SIG-M5 (cell line): Measurements from ENCODE around the gene RSU1.
"Not testable (repeated sequence)": the region's sequence is repeated elsewhere in the genome, so short reads cannot be mapped to it uniquely, and the experiment has no call there.

Experiments used
- DNase-seq: peaks from one replicate; lab custom pipeline; 2025; lab: John Stamatoyannopoulos, UW

The RSU1 gene

GRCh38 chr10:16780338-16780880 is 36.8 kb downstream of the RSU1 start:
- DNase-seq: no peak

- no peak for DNase-seq
Measured at GRCh38 chr10:16779384-16779915, 37.8 kb downstream of the RSU1 start.

GRCh38 chr10:16777473-16778370 is 39.5 kb downstream of the RSU1 start:
- DNase-seq: no peak

- DNase-seq: no peak
Measured at GRCh38 chr10:16776896-16777295, 40.3 kb downstream of the RSU1 start.

- DNase-seq: no peak
Measured at GRCh38 chr10:16773334-16773733, 43.9 kb downstream of the RSU1 start.

GRCh38 chr10:16770670-16771069 is 46.6 kb downstream of the RSU1 start:
- DNase-seq: no peak

GRCh38 chr10:16770141-16770540 is 47.1 kb downstream of the RSU1 start:
- no peak for DNase-seq

GRCh38 chr10:16769331-16769730 is 47.9 kb downstream of the RSU1 start:
- DNase-seq: no peak

- no peak for DNase-seq
Measured at GRCh38 chr10:16768702-16769101, 48.5 kb downstream of the RSU1 start.

- no peak for DNase-seq
Measured at GRCh38 chr10:16765509-16766375, 51.5 kb downstream of the RSU1 start.

- DNase-seq: no peak
Measured at GRCh38 chr10:16761300-16761699, 55.9 kb downstream of the RSU1 start.

- no peak for DNase-seq
Measured at GRCh38 chr10:16756561-16757221, 60.5 kb downstream of the RSU1 start.

- no peak for DNase-seq
Measured at GRCh38 chr10:16754765-16755164, 62.5 kb downstream of the RSU1 start.

- DNase-seq: not testable (repeated sequence)
Measured at GRCh38 chr10:16752849-16753248, 64.4 kb downstream of the RSU1 start.

GRCh38 chr10:16752099-16752498 is 65.1 kb downstream of the RSU1 start:
- DNase-seq: no peak

- no peak for DNase-seq
Measured at GRCh38 chr10:16751244-16751643, 66.0 kb downstream of the RSU1 start.

- DNase-seq: no peak
Measured at GRCh38 chr10:16750461-16750860, 66.8 kb downstream of the RSU1 start.

- no peak for DNase-seq
Measured at GRCh38 chr10:16748749-16749148, 68.5 kb downstream of the RSU1 start.

- no peak for DNase-seq
Measured at GRCh38 chr10:16746856-16747255, 70.4 kb downstream of the RSU1 start.

GRCh38 chr10:16745061-16745460 is 72.2 kb downstream of the RSU1 start:
- DNase-seq: no peak

- DNase-seq: no peak
Measured at GRCh38 chr10:16742165-16742960, 74.9 kb downstream of the RSU1 start.
